K562 (cell line): ENCODE measurements around the gene P2RX2. TPM values are rescaled to one million over a fixed set of nuclear protein-coding genes. Genes with fewer than 3 reads are reported as not detected.

Source experiments
- ATAC-seq: fragments of 200-7000 bp; cut with Tn5 transposase; 3 replicates; pipeline ENCODE4 v1.9.1; 2020; ENCODE audit warnings: moderate library complexity
- BruUV-seq: library from RNA; stranded (reverse); fragments of 400-500 nt; replicated peaks from 2 replicates; lab custom pipeline; 2021; lab: Mats Ljungman, UMichigan
- CTCF ChIA-PET: fragments of 300-600 bp; formaldehyde crosslinking; extraction: SDS; loops from one replicate; lab custom pipeline; 2021; ENCODE audit warnings: low intra/inter-chr PET ratio; lab: Yijun Ruan, JAX
- POLR2A ChIA-PET: fragments of 300-600, 350-650 bp; sonication (Branson Sonifier 250); formaldehyde crosslinking; extraction: SDS; loops from one replicate; lab custom pipeline; 2021; ENCODE audit warnings: antibody characterized with exemption, inconsistent platforms; lab: Yijun Ruan, JAX
- DNase-seq, 4 experiments: peaks; one replicate each; pipeline versions ENCODE4 v3.0.0 to v3.0.0-alpha.2; 2011 to 2018; ENCODE audit warnings: low spot score in 3 of 4, mixed read lengths in 3 of 4; ENCODE audit errors: extremely low read depth in 1 of 4
- FAIRE-seq: peaks from 2 replicates; lab custom pipeline; 2011; peaks lifted over from hg19 to GRCh38; lab: Jason Lieb, UNC
- H2AFZ ChIP-seq: 2 replicates; pipeline ENCODE4 v1.6.0; 2011; ENCODE audit warnings: low read depth, low read length, control low read depth, inconsistent platforms
- H3K27ac ChIP-seq: fragments of 200-600 bp; 3 replicates; pipeline ENCODE4 v1.8.0; 2011; ENCODE audit warnings: low read depth, mild to moderate bottlenecking, control low read depth, inconsistent platforms, low read length, moderate library complexity, mixed read lengths; ENCODE audit errors: extremely low read depth
- H3K27me3 ChIP-seq, 2 experiments: fragments of 300-600 bp in 1 of 2; 2 replicates in 1 of 2; 3 replicates in 1 of 2; pipeline versions ENCODE4 v1.6.0 to v1.8.0; 2011; ENCODE audit warnings: inconsistent platforms in 2 of 2, low read length in 2 of 2, mild to moderate bottlenecking in 1 of 2, mixed read lengths in 1 of 2, moderate library complexity in 1 of 2; ENCODE audit not compliant: control insufficient read depth in 2 of 2, insufficient read depth in 2 of 2
- H3K36me3 ChIP-seq: fragments of 300-600 bp; 3 replicates; pipeline ENCODE4 v1.8.0; 2011; ENCODE audit warnings: mild to moderate bottlenecking, low read length, inconsistent platforms; ENCODE audit not compliant: control insufficient read depth, insufficient read depth
- H3K4me1 ChIP-seq, 2 experiments: fragments of 200-600 bp in 1 of 2; replicated peaks in 1 of 2; 2 replicates in 1 of 2; 3 replicates in 1 of 2; pipeline versions ENCODE4 v1.5.1 to v1.8.0; 2011; ENCODE audit warnings: inconsistent platforms in 2 of 2, low read length in 2 of 2, mild to moderate bottlenecking in 1 of 2, mixed read lengths in 1 of 2, moderate library complexity in 1 of 2; ENCODE audit not compliant: control insufficient read depth in 2 of 2, insufficient read depth in 2 of 2
- H3K4me2 ChIP-seq: 2 replicates; pipeline ENCODE4 v1.6.1; 2011; ENCODE audit warnings: low read length, control low read depth, inconsistent platforms, mixed read lengths; ENCODE audit not compliant: insufficient read depth
- H3K4me3 ChIP-seq: fragments of 200-600 bp; sonication (generic), shearing (Covaris generic); 2 replicates; pipeline ENCODE4 v1.5.1; 2016; ENCODE audit warnings: control low read depth, inconsistent platforms
- H3K79me2 ChIP-seq: fragments of 200-600 bp; 3 replicates; pipeline ENCODE4 v1.8.0; 2011; ENCODE audit warnings: low read length, inconsistent platforms; ENCODE audit not compliant: control insufficient read depth, insufficient read depth
- H3K9ac ChIP-seq, 2 experiments: 2 replicates each; pipeline versions ENCODE4 v1.6.0 to v1.6.1; 2011; ENCODE audit warnings: low read depth in 2 of 2, low read length in 2 of 2, control low read depth in 1 of 2, inconsistent platforms in 1 of 2, mild to moderate bottlenecking in 1 of 2, mixed read lengths in 1 of 2; ENCODE audit not compliant: insufficient read depth in 1 of 2
- H3K9me1 ChIP-seq: one replicate; pipeline ENCODE4 v1.6.0; 2011; ENCODE audit warnings: inconsistent platforms, mild to moderate bottlenecking, low read length, moderate library complexity; ENCODE audit not compliant: control insufficient read depth, insufficient read depth
- H3K9me3 ChIP-seq: replicated peaks from 2 replicates; pipeline ENCODE4 v1.5.1; 2011; ENCODE audit warnings: low read depth, low read length, inconsistent platforms; ENCODE audit not compliant: control insufficient read depth, insufficient read depth
- H4K20me1 ChIP-seq: replicated peaks from 2 replicates; pipeline ENCODE4 v1.6.1; 2011; ENCODE audit warnings: low read length, inconsistent platforms, mixed read lengths; ENCODE audit not compliant: control insufficient read depth, insufficient read depth
- MEIS2 ChIP-seq: fragments of 450-650 bp; IDR thresholded peaks from 2 replicates; pipeline ENCODE4 v1.6.1; 2014; ENCODE audit warnings: mild to moderate bottlenecking; ENCODE audit not compliant: partially characterized antibody
- PRMT5 ChIP-seq: sonication (generic); formaldehyde crosslinking; IDR thresholded peaks from 2 replicates; pipeline ENCODE4 v1.5.0; 2020; ENCODE audit warnings: missing genetic modification reagents
- TAF15 ChIP-seq: fragments of 200-400 bp; formaldehyde crosslinking; IDR thresholded peaks from 2 replicates; pipeline ENCODE4 v1.6.1; 2017; ENCODE audit warnings: mild to moderate bottlenecking, low read depth, low read length, moderate library complexity
- XRCC3 ChIP-seq: fragments of 450-650 bp; IDR thresholded peaks from 2 replicates; pipeline ENCODE4 v1.6.1; 2017; ENCODE audit warnings: mild to moderate bottlenecking, moderate library complexity
- ZFP1 ChIP-seq: fragments of 450-650 bp; formaldehyde crosslinking; IDR thresholded peaks from 2 replicates; pipeline ENCODE4 v1.4.0; 2020; ENCODE audit warnings: mild to moderate bottlenecking, mixed read lengths
- WGBS: fragments of 100-300 bp; shearing (Covaris generic); methylation state at CpG from one replicate; pipeline ENCODE4 v1.1.6; 2016; ENCODE audit warnings: low coverage, mixed read lengths; ENCODE audit not compliant: insufficient coverage; ENCODE audit errors: missing lambda C conversion rate; 5-methylcytosine and 5-hydroxymethylcytosine counted together
- in situ Hi-C: fragments of 300-500 bp; cut with MboI; formaldehyde crosslinking; loops from 4 replicates; pipeline ENCODE4 v1.15.0; 2018; ENCODE audit warnings: inconsistent platforms, mixed read lengths
- intact Hi-C: fragments of 100-400 bp; cut with micrococcal nuclease; formaldehyde crosslinking; loops from 2 replicates; pipeline ENCODE4 v1.14.2; 2022
- polyA plus RNA-seq, 8 experiments: library from polyadenylated mRNA; depleted of rRNA in 4 of 8; stranded (reverse) in 5 of 8; unstranded in 3 of 8; fragments of >200 nt; fragmentation: Nextera tagmentation in 2 of 8; fragmentation: Illumina TruSeq in 1 of 8; extraction: Ambion mirVana in 2 of 8; extraction: Trizol in 1 of 8; gene quantifications; 2 replicates each; pipeline versions ENCODE4 v1.2.1 to v1.2.3, GENCODE V29; 2011 to 2014; ENCODE audit warnings: inconsistent platforms in 1 of 8, missing spikeins in 1 of 8
- total RNA-seq, 7 experiments: library from RNA; depleted of rRNA in 6 of 7; stranded (reverse); fragments of >200 nt in 6 of 7; fragmentation: Illumina TruSeq in 2 of 7; extraction: Trizol in 2 of 7; gene quantifications; 2 replicates each; pipeline versions ENCODE4 v1.2.1 to v1.2.3, GENCODE V29; 2011 to 2021; ENCODE audit warnings: low replicate concordance in 1 of 7
- TF ChIP-seq, protein P1 (sequence below), 2 experiments: IDR thresholded peaks; 2 replicates each; pipeline ENCODE4 v1.6.1; 2011; ENCODE audit warnings: borderline replicate concordance in 1 of 2, control low read depth in 1 of 2, low read depth in 1 of 2, low read length in 1 of 2, mild to moderate bottlenecking in 1 of 2, mixed read lengths in 1 of 2, moderate library complexity in 1 of 2; ENCODE audit not compliant: insufficient read depth in 1 of 2, insufficient read length in 1 of 2, poor library complexity in 1 of 2, severe bottlenecking in 1 of 2; ENCODE audit errors: extremely low read depth in 1 of 2
- TF ChIP-seq, protein P2 (sequence below): sonication (generic); formaldehyde crosslinking; IDR thresholded peaks from 2 replicates; pipeline ENCODE4 v1.8.1; 2022; ENCODE audit warnings: missing genetic modification reagents
- TF ChIP-seq, protein P3 (sequence below), 2 experiments: fragments of 450-650 bp; IDR thresholded peaks; 2 replicates each; pipeline ENCODE4 v1.6.1; 2016; ENCODE audit warnings: mild to moderate bottlenecking in 2 of 2, borderline replicate concordance in 1 of 2, low read depth in 1 of 2, moderate library complexity in 1 of 2
- TF ChIP-seq, protein P4 (sequence below): fragments of 250-450 bp; sonication (Bioruptor Pico); IDR thresholded peaks from 2 replicates; pipeline ENCODE4 v1.8.0; 2021; ENCODE audit warnings: moderate library complexity, mild to moderate bottlenecking, inconsistent platforms

Gene P2RX2
- total and polyA plus RNA-seq, 9 of the 15 experiments (the other 6 are each of a cell fraction or from before 2014, with no cell fraction given), result not detected

DNA sequence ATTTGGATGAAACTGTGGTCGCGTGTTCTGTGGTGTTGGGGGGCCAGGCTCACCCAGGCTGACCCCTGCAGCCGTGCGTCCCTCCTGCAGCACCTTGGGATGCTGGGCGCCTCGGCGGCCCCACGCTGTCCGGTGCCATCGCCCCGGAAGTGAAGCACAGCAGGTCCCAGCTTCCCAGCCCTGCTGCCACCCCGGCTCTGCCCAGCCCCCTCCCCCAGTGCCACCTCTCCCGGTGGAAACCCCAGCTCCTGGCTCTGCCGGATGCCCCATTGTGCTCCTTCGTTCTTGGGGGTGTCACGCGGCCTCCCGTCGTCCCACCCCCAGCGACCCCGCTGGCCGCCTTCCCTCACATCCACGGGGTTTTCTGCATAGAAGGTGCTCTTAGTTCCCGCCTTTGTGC lies 33.4 kb upstream of the P2RX2 start (continued):
- TF ChIP-seq, protein P1, sequence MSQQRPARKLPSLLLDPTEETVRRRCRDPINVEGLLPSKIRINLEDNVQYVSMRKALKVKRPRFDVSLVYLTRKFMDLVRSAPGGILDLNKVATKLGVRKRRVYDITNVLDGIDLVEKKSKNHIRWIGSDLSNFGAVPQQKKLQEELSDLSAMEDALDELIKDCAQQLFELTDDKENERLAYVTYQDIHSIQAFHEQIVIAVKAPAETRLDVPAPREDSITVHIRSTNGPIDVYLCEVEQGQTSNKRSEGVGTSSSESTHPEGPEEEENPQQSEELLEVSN (IDR thresholded peaks at IDR 0.05; ENCODE audit: borderline replicate concordance in 1 of 2, extremely low read depth in 1 of 2, insufficient read depth in 1 of 2, insufficient read length in 1 of 2, low read depth in 1 of 2, low read length in 1 of 2, poor library complexity in 1 of 2, severe bottlenecking in 1 of 2), result no peak
- TF ChIP-seq, protein P2, sequence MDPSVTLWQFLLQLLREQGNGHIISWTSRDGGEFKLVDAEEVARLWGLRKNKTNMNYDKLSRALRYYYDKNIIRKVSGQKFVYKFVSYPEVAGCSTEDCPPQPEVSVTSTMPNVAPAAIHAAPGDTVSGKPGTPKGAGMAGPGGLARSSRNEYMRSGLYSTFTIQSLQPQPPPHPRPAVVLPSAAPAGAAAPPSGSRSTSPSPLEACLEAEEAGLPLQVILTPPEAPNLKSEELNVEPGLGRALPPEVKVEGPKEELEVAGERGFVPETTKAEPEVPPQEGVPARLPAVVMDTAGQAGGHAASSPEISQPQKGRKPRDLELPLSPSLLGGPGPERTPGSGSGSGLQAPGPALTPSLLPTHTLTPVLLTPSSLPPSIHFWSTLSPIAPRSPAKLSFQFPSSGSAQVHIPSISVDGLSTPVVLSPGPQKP (CRISPR knock-in tag), result no peak
- no peak for TF ChIP-seq TAF15

DNA sequence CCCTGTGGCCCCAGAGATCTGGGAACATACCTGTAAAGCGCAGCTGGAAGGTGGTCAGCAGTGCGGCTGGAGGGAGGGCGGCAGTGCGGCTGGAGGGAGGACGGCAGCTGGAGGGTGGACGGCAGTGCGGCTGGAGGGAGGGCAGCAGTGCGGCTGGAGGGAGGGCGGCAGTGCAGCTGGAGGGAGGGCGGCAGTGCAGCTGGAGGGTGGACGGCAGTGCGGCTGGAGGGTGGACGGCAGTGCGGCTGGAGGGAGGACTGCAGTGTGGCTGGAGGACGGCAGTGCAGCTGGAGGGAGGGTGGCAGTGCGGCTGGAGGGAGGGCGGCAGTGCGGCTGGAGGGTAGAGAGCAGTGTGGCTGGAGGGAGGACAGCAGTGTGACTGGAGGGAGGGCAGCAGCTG lies 31.6 kb upstream of the P2RX2 start:
- Histone ChIP-seq H3K27me3 (peaks cover 22 to 31% of the 10 kb centered on the region in 2 experiments; a peak in 4 of 5 replicates), H3K4me1 (peaks cover 0 to 26% of the 10 kb centered on the region in 2 experiments; a peak in 2 of 5 replicates), H3K4me3 (no peak overlapping the region), H4K20me1 (0 out of 2 replicates have a peak, but pooled peaks cover 4% of the 10 kb centered on the region), H2AFZ (no peak overlapping the region), H3K79me2 (no peaks in the 10 kb centered on the region), H3K27ac (no peak overlapping the region), H3K9me3 (no peaks in the 10 kb centered on the region; the same call in 1 of the 2 replicates), H3K9me1 (no peaks in the 10 kb centered on the region), H3K36me3 (peaks cover 6% of the 10 kb centered on the region; the same call in 1 of the 3 replicates), H3K4me2 (no peak overlapping the region), H3K9ac (no peak overlapping the region)
- intact Hi-C loops, result no loop called here
- CTCF ChIA-PET, result no interaction called here
- 65% methylated on average over 6 of the region's 18 CpGs for WGBS
- no peak for FAIRE-seq
- no TSS peak for BruUV-seq
- in situ Hi-C loops, result no loop called here
- POLR2A ChIA-PET, result interaction anchor here (0.6 kb wide), 1 partner anchor 513 kb away, joined by 3 read pairs; no protein-coding TSS in a partner anchor
- DNase-seq, result no peak
- no peak for ATAC-seq
- TF ChIP-seq ZFP1 (no peak), PRMT5 (CRISPR knock-in tag) (no peak), MEIS2 (no peak), XRCC3 (no peak)
- TF ChIP-seq, protein P3, sequence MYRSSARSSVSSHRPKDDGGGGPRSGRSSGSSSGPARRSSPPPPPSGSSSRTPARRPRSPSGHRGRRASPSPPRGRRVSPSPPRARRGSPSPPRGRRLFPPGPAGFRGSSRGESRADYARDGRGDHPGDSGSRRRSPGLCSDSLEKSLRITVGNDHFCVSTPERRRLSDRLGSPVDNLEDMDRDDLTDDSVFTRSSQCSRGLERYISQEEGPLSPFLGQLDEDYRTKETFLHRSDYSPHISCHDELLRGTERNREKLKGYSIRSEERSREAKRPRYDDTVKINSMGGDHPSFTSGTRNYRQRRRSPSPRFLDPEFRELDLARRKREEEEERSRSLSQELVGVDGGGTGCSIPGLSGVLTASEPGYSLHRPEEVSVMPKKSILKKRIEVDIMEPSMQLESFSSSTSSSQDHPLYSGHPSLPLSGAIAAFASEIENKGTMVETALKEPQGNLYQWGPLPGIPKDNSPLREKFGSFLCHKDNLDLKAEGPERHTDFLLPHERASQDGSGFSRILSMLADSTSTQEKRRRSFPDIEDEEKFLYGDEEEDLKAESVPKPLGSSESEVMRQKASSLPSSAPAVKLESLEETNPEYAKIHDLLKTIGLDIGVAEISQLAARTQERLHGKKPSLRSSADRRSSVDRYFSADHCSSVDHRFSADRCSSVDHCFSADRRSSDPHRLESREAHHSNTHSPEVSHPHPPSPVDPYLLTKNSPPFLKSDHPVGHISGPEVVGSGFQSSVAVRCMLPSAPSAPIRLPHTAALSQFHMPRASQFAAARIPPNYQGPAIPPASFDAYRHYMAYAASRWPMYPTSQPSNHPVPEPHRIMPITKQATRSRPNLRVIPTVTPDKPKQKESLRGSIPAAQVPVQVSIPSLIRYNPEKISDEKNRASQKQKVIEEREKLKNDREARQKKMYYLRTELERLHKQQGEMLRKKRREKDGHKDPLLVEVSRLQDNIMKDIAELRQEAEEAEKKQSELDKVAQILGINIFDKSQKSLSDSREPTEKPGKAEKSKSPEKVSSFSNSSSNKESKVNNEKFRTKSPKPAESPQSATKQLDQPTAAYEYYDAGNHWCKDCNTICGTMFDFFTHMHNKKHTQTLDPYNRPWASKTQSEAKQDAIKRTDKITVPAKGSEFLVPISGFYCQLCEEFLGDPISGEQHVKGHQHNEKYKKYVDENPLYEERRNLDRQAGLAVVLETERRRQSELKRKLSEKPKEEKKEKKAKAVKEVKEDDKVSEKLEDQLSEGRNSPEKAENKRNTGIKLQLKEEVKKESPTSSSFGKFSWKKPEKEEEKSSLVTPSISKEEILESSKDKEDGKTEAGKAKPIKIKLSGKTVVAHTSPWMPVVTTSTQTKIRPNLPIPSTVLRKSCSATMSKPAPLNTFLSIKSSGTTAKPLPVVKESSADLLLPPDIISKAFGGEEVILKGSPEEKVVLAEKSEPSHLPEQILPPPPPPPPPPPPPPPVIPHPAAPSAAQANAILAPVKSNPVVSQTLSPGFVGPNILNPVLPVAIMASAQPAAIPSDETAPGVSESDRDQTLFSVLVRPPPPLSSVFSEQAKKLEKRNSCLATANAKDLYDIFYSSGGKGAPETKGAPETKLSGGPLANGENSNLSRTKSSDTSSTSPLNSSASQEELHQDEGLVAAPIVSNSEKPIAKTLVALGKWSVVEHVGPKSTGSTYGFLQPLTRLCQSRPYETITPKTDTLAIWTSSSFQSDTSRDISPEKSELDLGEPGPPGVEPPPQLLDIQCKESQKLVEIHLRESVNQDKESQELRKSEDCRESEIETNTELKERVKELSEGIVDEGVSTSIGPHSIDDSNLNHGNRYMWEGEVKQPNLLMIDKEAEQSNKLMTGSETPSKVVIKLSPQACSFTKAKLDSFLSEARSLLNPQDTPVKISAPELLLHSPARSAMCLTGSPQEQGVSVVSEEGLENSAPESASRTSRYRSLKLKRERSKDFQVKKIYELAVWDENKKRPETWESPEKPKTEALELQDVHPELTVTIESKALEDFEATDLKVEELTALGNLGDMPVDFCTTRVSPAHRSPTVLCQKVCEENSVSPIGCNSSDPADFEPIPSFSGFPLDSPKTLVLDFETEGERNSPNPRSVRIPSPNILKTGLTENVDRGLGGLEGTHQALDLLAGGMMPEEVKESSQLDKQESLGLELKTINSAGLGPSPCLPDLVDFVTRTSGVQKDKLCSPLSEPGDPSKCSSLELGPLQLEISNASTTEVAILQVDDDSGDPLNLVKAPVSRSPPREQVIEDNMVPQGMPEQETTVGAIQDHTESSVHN (IDR thresholded peaks at IDR 0.05; ENCODE audit: borderline replicate concordance in 1 of 2, low read depth in 1 of 2), result no peak
- TF ChIP-seq, protein P4, sequence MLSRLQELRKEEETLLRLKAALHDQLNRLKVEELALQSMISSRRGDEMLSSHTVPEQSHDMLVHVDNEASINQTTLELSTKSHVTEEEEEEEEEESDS (CRISPR knock-in tag), result no peak
